NCI-H510A (cell line): ENCODE data around the gene ZFAND3.
A peak's percentile ranks its signal among the peaks of the same experiment; 100 is the strongest.

ENCODE experiments used
- DNase-seq: peaks from one replicate; lab custom pipeline; 2025; lab: John Stamatoyannopoulos, UW

The ZFAND3 gene

GRCh38 chr6:37894585-37894984, 75.1 kb downstream of the ZFAND3 start:
- no peak for DNase-seq

- DNase-seq, result no peak
Measured at GRCh38 chr6:37897321-37897720, 77.8 kb downstream of the ZFAND3 start.

DNA sequence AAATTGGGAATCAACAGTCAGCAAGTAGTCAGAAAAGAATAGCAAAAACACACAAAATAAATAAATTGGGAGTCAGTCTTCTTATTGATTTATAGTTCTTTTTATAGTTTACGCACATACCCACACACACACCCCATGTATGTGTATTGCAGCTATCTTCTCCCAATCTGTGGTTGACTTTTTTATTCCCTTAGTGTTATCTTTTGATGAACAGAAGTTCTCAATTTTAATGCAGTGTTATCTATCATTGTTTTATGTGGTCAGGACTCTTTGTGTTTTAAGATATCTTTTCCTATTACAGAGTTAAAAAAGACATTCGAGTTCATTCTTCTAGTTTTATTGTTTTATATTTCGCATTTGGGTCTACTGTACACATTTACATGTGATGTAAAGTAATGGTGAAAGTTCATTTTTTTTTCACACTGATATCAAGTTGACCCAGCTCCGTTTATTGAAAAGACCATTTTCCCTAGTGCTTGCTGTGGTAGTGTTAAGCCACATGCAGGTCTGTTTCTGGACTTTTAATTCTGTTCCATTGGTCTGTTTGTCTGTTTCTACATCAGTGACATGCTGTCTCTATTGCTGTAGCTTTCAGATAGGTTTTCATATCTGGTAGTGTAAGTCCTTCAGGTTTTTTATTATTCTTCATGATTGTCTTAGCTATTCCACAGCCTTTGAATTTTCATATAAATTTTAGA, 78.4 kb downstream of the ZFAND3 start:
- no peak for DNase-seq

- DNase-seq, result no peak
Measured at GRCh38 chr6:37903351-37904340, 84.1 kb downstream of the ZFAND3 start.

DNA sequence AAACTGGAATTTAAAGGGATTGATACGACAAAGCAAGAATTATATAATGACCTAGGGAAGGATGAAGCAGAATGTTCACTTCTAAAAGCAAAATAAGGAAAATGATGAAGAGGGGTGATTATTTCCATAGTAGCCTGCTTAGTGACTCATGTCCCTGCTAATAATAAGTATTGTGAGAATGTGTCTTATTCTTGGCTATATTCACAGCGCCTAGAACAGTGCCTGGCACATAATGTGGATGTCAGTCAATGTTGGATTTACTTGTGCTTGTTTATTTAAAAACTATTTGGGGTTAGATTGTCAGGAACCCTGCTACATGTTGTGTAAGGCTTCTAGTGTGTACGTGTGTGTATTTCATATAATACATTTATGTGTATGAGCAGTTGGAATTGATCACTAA, 85.1 kb downstream of the ZFAND3 start:
- DNase-seq, result no peak

- DNase-seq, result no peak
Measured at GRCh38 chr6:37906121-37906520, 86.6 kb downstream of the ZFAND3 start.

- no peak for DNase-seq
Measured at GRCh38 chr6:37910998-37911397, 91.5 kb downstream of the ZFAND3 start.

GRCh38 chr6:37913210-37913609, 93.7 kb downstream of the ZFAND3 start:
- DNase-seq, result no peak

DNA sequence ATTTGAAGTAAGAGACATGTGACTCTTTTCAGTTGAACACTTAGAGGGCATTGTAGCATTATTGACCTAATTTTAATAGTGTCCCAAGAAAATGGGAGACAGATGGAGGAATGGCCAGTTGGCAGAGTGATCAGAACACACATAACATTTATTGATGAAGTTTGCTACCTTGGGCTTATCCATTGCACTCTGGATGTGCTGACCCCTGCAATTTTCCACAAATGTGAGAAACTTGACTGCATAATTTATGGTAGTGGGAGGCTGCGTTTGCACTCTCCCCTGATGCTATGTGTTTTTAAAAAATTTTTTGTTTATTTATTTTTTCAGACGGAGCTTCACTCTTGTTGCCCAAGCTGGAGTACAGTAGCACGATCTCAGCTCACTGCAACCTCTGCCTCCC, 95.9 kb downstream of the ZFAND3 start:
- DNase-seq, result no peak

DNA sequence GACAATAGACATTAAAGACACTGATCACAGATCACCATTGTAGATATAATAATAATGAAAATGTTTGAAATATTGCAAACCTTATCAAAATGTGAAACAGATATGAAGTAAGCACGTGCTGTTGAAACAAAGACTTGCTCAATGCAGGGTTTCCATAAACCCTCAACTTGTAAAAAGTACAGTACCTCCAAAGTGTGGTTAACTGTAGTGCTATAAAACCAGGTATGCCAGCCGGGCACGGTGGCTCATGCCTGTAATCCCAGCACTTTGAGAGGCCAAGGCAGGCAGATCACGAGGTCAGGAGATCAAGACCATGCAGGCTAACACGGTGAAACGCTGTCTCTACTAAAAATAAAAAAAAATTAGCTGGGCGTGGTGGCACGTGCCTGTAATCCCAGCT, 96.6 kb downstream of the ZFAND3 start:
- DNase-seq, result no peak

GRCh38 chr6:37916675-37917074, 97.1 kb downstream of the ZFAND3 start:
- no peak for DNase-seq

DNA sequence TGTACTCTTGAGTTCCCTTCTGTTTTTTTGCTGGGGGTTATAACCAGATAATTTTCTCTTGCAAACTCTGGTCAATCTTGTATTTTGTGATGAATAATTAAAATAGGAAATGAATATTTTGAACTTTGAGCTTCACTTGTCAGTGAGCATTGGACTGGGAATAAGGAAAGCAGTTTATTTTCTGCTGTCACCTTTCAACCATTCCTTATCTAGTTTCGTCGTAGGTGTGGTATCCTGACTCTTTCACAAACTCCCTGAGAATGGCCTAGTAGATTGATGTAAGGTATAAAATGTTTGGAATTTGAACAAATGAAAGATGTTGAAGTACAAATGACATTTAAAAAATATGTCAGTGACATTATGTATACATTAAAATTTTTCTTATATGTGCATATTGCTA, 98.0 kb downstream of the ZFAND3 start:
- DNase-seq, result no peak

DNA sequence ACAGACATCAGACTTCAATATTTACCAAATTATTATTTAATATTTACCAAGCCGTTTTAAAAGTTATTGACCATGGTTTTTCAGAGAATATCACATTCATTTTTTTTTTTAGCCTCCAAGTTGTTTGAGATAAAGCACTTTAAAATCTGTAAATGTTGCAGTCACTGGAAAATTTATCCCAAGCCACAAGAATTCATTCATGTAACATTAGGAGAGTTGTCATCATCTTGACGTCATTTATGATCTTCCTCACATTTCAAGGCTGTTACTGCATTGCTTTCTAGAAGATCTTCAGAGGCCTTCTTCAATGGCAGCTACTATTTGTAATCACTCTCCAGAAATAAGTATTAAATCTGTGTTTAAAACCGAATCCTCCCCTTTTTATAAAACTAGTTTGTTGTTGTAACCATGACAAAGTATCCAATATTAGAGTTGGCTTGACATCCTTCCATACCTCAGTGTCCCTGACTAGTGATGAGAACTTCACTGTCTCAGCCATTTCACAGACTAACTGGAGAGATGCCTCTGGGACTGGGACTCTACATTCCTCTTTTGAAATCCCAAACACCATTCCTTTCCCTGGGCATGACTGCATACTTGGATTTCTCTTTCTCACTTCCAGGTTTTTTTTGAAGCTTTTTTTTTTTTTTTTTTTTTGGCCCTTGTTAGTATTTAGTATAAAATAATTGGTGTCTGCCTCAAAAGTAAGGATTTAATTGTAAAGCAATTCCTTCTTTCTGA, 100.1 kb downstream of the ZFAND3 start:
- DNase-seq, result no peak

GRCh38 chr6:37920667-37921066, 101.1 kb downstream of the ZFAND3 start:
- peak; percentile 4 for DNase-seq

GRCh38 chr6:37922563-37922962, 103.0 kb downstream of the ZFAND3 start:
- no peak for DNase-seq

GRCh38 chr6:37923514-37923913, 104.0 kb downstream of the ZFAND3 start:
- no peak for DNase-seq

GRCh38 chr6:37926661-37927060, 107.1 kb downstream of the ZFAND3 start:
- no peak for DNase-seq

- DNase-seq, result no peak
Measured at GRCh38 chr6:37928217-37928616, 108.7 kb downstream of the ZFAND3 start.

DNA sequence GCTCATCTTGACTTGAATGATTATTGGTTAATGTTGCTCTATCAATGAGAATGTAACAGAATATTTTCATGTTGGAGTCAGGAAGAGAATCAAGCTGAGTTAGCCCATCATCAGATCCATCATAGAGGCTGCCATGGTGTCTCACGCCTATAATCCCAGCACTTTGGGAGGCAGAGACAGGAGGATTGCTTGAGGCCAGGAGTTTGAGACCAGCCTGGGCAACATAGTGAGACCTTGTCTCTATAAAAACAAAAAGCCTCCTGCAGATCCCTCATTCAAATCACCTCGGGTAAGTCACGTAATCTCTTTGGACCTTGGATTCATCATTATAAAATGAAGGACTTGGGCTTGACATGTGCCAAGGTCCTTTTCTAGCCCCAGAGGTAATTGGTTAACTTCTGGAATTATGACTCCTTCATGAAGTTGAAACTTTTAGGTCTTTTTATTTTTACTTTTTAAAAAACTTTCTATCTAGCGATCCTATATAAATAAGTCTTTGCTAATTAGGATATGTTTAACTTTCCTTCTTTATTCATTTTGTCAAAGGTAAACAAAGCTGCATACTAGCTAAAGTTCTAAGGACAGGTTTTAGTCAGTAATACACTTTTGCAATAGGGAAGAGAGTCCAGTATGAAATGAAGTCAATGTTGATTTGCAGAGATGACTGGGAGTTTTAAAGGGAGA, 110.9 kb downstream of the ZFAND3 start:
- no peak for DNase-seq

DNA sequence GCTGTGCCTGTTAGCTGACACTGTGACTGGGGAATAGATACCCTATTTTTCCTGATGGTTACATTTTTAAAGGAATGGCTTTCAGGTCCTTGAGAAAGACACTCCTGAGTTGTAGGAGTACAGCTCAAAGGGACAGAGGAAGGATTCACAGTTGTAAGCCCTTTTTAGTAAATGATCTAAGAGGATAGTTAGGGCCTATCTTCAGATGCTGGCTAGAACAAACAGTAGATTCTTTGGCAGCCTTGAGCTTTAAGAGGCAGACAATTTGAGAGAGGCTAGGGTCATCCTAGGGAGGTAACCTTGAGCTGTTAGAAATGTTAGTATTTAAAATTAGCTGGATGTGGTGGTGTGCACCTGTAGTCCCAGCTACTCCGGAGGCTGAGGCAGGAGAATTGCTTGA, 111.5 kb downstream of the ZFAND3 start:
- DNase-seq, result no peak

GRCh38 chr6:37934276-37934675, 114.7 kb downstream of the ZFAND3 start:
- DNase-seq, result no peak

DNA sequence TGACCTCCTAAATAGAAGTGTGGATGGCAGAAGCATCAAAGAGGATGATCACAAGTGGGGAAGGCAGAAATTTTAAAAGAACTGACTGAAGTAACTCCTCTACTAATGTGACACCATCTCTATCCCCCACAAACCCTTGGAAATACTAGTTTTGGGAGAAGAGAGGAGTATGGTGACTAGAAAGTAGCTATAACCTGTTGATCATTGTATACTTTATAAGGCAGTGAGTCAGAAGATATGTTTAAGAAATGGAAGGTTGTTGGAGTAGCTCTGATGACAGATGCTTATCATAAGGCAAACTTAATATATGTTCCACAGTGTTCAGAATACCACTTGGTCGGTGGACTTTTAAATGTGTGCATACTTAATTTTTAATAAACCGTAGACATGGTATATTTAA, 116.6 kb downstream of the ZFAND3 start:
- no peak for DNase-seq
